GM12892 (cell line): ENCODE results near the gene MAML3.

Source experiments
- DNase-seq: peaks from one replicate; pipeline ENCODE4 v3.0.0; 2011; ENCODE audit not compliant: insufficient read length
- FAIRE-seq: peaks from 2 replicates; lab custom pipeline; 2011; peaks lifted over from hg19 to GRCh38; lab: Jason Lieb, UNC
- POLR2A ChIP-seq: IDR thresholded peaks from 2 replicates; pipeline ENCODE4 v1.6.1; 2011; ENCODE audit warnings: low read depth, low read length, control low read depth
- POLR2AphosphoS5 ChIP-seq: IDR thresholded peaks from 2 replicates; pipeline ENCODE4 v1.6.1; 2011; ENCODE audit warnings: low read depth, low read length, control low read depth
- TAF1 ChIP-seq: IDR thresholded peaks from 2 replicates; pipeline ENCODE4 v1.6.1; 2011; ENCODE audit warnings: low read depth, mild to moderate bottlenecking, control low read depth, low read length, borderline replicate concordance

MAML3 gene

DNA sequence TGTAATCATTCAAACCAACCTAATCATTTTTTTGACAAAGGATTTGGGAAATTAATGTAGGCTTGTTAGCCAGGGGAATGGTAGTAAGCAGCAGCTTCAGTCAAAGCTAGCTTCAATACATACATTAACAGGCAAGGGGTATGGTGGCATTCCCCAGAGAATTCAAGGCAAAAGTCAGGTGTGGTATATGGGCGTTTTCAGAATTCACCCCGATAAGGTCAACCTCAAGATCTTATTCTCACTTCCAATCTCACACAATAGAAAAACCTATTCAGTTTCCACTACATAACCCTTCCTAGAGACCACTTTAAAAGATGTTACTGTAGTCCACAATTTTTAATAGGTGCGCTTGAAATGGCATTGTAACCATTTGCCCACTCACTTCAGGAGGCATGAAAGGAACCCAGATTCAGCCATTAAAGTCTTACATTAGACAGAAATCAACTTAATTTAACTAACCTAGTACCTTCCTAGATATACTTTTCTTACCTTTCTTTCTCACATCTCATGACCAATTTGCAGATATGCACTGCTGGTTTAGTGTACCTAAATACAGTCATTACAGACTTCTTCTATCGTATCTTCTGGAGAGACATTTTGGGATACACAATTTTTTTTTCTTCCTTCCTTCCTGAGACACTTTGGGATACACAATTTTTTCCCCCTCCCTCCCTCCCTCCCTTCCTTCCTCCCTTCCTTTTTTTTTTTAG, 34.9 kb downstream of the MAML3 start:
- no peak for FAIRE-seq
- DNase-seq, result no peak
- no peak for TF ChIP-seq POLR2AphosphoS5
- TF ChIP-seq TAF1, result no peak
- TF ChIP-seq POLR2A, result no peak

DNA sequence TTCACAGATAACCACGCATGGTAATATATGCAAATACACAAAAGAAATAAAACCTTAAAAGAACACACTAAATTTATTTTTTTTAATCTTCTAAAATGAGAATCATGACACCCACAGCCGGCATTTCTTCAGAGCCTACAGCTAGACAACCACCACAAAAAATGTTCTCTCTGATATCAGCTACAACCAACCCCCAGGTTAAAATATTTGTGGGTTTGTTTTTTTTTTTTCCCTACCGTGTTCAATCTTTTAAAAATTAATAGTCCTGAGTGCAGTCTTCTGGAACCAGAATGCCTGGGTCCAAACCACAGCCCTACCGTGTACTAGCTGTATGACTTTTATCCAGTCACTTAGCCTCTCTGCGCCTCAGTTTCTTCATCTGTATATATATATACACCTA, 36.0 kb downstream of the MAML3 start:
- FAIRE-seq, result no peak
- DNase-seq, result no peak
- TF ChIP-seq POLR2AphosphoS5 (no peak), POLR2A (no peak), TAF1 (no peak)

GRCh38 chr4:140116442-140117104, 37.4 kb downstream of the MAML3 start:
- peak; percentile 38 for FAIRE-seq
- DNase-seq, result no peak
- TF ChIP-seq TAF1, result no peak
- TF ChIP-seq POLR2AphosphoS5, result no peak
- TF ChIP-seq POLR2A, result no peak

DNA sequence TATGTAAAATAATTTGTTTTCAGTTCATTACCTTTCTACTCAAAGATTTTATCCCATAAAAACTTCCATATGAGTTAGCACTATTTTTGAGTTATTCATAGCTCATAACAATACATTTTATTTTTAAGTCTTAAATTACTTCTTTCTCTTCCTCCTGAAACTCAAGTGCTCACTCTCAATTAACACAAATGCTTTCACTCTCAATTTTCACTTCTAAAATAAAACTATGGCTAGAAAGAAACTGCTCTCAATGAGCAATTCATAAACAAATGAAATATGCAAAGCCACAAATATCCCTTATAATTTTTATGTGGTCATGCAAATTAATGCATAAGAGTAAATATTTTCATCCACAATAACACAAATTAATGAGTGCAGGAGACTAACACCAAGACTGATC, 38.8 kb downstream of the MAML3 start:
- FAIRE-seq, result no peak
- TF ChIP-seq TAF1 (no peak), POLR2A (no peak), POLR2AphosphoS5 (no peak)
- DNase-seq, result no peak

DNA sequence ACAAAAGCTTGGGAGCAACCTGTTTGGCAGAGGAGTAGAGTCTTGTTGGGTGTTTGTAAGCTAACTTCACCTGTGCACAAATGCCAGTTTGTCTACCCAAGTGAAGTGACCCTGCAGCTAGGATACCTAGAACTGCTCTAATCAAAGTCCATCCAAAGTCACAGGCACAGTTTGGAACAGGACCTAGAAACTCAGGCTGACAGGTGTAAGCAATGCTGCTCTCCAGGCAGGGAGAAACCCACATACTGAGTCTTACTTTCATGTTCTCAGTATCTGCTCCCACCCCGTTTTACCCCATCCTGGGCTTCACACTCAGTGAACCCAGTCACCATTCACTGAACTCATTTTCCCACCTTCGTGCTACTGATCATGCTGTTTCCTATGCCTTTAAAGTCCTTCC, 40.3 kb downstream of the MAML3 start:
- FAIRE-seq (no peak), DNase-seq (no peak)
- TF ChIP-seq POLR2A, result no peak
- TF ChIP-seq POLR2AphosphoS5, result no peak
- no peak for TF ChIP-seq TAF1

DNA sequence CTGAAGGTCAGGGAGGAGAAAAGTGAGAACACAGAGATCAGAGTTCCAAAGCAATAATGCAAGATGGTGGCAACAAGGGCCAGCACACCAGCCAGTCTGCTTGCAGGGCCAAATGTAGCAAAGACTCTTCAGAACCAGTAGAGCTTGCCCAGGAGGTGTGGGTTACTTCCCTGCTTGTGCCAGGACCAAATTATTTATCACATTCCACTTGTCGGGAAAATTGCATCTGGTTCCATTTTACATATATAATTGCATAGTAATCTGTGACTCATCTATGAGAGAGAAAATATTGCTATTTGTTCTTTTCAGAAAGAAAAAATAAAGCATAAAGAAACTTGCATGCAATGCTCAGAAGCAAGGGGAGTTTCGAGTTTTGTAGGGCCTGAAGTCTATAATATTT, 41.4 kb downstream of the MAML3 start:
- FAIRE-seq (no peak), DNase-seq (no peak)
- TF ChIP-seq POLR2A (no peak), TAF1 (no peak), POLR2AphosphoS5 (no peak)

- no peak for TF ChIP-seq POLR2AphosphoS5
- no peak for TF ChIP-seq TAF1
- DNase-seq (no peak), FAIRE-seq (no peak)
Measured at GRCh38 chr4:140111256-140111655, 42.7 kb downstream of the MAML3 start.

DNA sequence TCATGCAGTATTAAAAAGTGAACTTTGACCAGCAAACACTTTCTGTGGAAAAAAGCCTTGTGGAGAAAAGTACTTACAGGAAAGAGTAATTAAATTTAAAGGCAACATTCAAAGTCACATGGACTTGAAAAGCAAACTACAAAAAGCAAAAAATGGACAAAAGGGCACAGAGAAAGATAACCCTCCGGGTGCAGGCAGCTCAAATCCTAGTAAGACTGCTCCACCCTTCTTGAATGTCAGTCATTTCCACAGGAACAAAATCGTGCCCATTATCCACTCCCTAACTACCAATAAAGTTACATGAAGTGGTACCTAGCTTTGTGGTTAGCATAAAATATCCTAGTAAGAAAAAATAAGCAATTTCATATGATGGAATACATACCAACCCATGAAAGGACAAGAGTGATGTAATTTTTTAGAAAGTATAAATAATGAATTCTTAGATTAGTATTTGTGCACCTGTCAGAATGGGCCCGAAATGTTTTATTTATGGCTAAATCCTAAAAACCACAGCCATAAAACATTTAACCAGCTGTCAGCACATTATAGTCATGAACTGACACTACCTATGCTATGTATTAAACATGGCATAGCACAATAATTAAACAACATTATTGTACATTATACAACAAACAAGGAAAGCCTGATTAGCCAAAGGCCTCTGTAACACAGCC, 43.3 kb downstream of the MAML3 start:
- no peak for DNase-seq
- FAIRE-seq, result no peak
- TF ChIP-seq POLR2AphosphoS5, result no peak
- no peak for TF ChIP-seq TAF1
- TF ChIP-seq POLR2A, result no peak

DNA sequence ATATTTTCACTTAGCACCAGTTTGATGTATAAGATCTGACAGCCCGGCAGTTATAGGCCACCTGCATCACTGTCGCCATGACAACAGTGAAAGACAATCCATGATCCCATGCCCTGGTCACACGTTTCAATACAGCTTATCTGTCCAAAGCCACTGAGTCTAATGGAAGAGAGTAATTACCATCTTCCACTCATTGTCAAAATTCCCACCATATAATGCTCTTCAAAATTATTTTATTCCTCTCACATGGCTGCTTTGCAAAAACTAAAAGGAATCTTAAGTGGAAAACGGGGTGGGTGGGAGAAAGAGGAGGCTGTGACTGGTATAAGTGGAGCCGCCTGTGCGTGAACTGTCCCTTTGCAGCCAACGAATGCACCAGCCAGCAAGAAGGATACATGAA, 44.2 kb downstream of the MAML3 start:
- DNase-seq (no peak), FAIRE-seq (no peak)
- no peak for TF ChIP-seq TAF1
- TF ChIP-seq POLR2AphosphoS5, result no peak
- no peak for TF ChIP-seq POLR2A

- DNase-seq (no peak), FAIRE-seq (no peak)
- TF ChIP-seq POLR2A, result no peak
- no peak for TF ChIP-seq TAF1
- TF ChIP-seq POLR2AphosphoS5, result no peak
Measured at GRCh38 chr4:140109292-140109691, 44.7 kb downstream of the MAML3 start.

DNA sequence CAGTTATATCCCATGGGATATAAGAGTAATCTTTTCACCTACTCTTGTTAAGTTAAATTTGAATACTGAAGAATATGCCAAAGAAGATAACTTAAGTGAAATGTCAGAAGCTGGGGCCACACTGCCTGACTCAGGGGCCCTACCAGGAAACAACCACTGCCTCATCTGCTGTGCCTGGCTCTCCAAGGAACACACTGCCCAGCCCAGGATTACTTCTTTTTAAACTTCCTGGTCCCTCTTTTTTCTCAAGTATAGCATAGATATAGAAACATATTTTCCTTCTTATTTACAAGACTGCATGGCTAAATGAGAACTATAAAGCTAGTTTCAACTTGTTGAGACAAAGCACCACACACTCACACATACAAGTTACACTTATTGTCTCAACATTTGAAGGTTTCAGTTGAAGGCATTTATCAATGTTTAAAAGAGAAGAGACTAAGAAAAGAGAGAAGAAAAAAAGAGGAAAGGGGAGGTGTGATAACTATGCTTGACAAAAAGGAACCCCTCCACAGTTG, 45.2 kb downstream of the MAML3 start:
- TF ChIP-seq POLR2AphosphoS5 (no peak), TAF1 (no peak), POLR2A (no peak)
- FAIRE-seq (no peak), DNase-seq (no peak)

DNA sequence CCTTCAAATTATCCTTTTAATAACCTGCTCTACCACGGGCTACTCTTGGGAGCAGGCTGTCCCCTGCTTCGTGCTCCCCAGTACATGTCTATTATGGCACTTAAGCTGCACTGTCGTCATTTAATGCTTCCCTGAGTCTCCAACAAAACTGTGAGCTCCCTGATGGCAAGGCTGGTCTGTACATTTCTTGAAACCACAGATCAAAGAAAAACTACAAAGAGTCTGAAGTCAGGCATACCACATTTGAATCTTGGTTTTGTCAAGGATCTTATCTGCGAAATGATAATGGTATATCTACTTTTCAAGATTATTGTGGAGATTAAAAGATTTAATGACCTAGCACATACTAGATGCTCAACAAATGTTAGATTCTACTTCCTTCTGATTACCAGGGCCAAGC, 45.7 kb downstream of the MAML3 start:
- no peak for FAIRE-seq

More for the DNA sequence above, 45.7 kb downstream of the MAML3 start:
- DNase-seq, result no peak
- TF ChIP-seq POLR2AphosphoS5 (no peak), TAF1 (no peak), POLR2A (no peak)
